Activated CD4-positive, CD25-positive, alpha-beta regulatory T cell treated with anti-CD3 and anti-CD28 coated beads, Interleukin-2, amount 50 U/mL, for 16 hours (primary cell): ENCODE measurements around the gene DLX6.

Experiments used
- DNase-seq: peaks from one replicate; pipeline ENCODE4 v3.0.0-alpha.2; 2020; ENCODE audit warnings: low read depth, low spot score

Gene DLX6

GRCh38 chr7:97009753-97010732 is 4.7 kb downstream of the DLX6 start:
- DNase-seq = no peak

- DNase-seq = no peak
These were observed 5.8 kb downstream of the DLX6 start for GRCh38 chr7:97011104-97011503.

- DNase-seq = no peak
These were observed 6.4 kb downstream of the DLX6 start for GRCh38 chr7:97011536-97012364.

- no peak for DNase-seq
These were observed 7.2 kb downstream of the DLX6 start for GRCh38 chr7:97012365-97013133.

- DNase-seq = no peak
These were observed 7.9 kb downstream of the DLX6 start for GRCh38 chr7:97013134-97013844.

GRCh38 chr7:97013845-97014134 is 8.4 kb downstream of the DLX6 start:
- no peak for DNase-seq

GRCh38 chr7:97014145-97014750 is 8.9 kb downstream of the DLX6 start:
- no peak for DNase-seq

GRCh38 chr7:97015279-97015678 is 9.9 kb downstream of the DLX6 start:
- no peak for DNase-seq

- no peak for DNase-seq
These were observed 10.5 kb downstream of the DLX6 start for GRCh38 chr7:97015756-97016380.

- no peak for DNase-seq
These were observed 11.2 kb downstream of the DLX6 start for GRCh38 chr7:97016381-97017191.

GRCh38 chr7:97017192-97018125 is 12.1 kb downstream of the DLX6 start:
- DNase-seq = no peak

GRCh38 chr7:97018126-97018601 is 12.8 kb downstream of the DLX6 start:
- DNase-seq = no peak

- DNase-seq = no peak
These were observed 13.6 kb downstream of the DLX6 start for GRCh38 chr7:97018791-97019531.

- no peak for DNase-seq
These were observed 14.4 kb downstream of the DLX6 start for GRCh38 chr7:97019710-97020225.

GRCh38 chr7:97020601-97020995 is 15.2 kb downstream of the DLX6 start:
- no peak for DNase-seq

GRCh38 chr7:97020996-97021746 is 15.8 kb downstream of the DLX6 start:
- no peak for DNase-seq
